SK-N-SH treated with all-trans-retinoic acid at 6 μM for 48 hours (cell line): ENCODE measurements around the gene CPXM2.

Experiments
- ARNTL ChIP-seq: fragments of 450-650 bp; formaldehyde crosslinking; IDR thresholded peaks from 2 replicates; pipeline ENCODE4 v1.5.0; 2020; ENCODE audit warnings: low read depth, mild to moderate bottlenecking, moderate library complexity, borderline replicate concordance
- BACH2 ChIP-seq: fragments of 250-450 bp; sonication (Bioruptor Pico); IDR thresholded peaks from 2 replicates; pipeline ENCODE4 v1.9.0; 2021; ENCODE audit warnings: mild to moderate bottlenecking, borderline replicate concordance
- ESRRG ChIP-seq: fragments of 250-450 bp; sonication (Bioruptor Pico); IDR thresholded peaks from 2 replicates; pipeline ENCODE4 v1.6.1; 2021; ENCODE audit warnings: mild to moderate bottlenecking
- GLIS3 ChIP-seq: fragments of 250-450 bp; sonication (Bioruptor Pico); IDR thresholded peaks from 2 replicates; pipeline ENCODE4 v1.5.0; 2020; ENCODE audit warnings: mild to moderate bottlenecking, moderate library complexity
- PPARA ChIP-seq: fragments of 250-450 bp; sonication (Bioruptor Pico); IDR thresholded peaks from 2 replicates; pipeline ENCODE4 v1.5.0; 2020; ENCODE audit warnings: mild to moderate bottlenecking, borderline replicate concordance
- TCF4 ChIP-seq: fragments of 250-450 bp; sonication (Bioruptor Pico); IDR thresholded peaks from 2 replicates; pipeline ENCODE4 v1.8.0; 2021; ENCODE audit warnings: mild to moderate bottlenecking, moderate library complexity, borderline replicate concordance
- TOX ChIP-seq: fragments of 250-450 bp; sonication (Bioruptor Pico); IDR thresholded peaks from 2 replicates; pipeline ENCODE4 v1.8.0; 2021; ENCODE audit warnings: mild to moderate bottlenecking, moderate library complexity, borderline replicate concordance
- ZC3H10 ChIP-seq: fragments of 250-450 bp; sonication (Bioruptor Pico); IDR thresholded peaks from 2 replicates; pipeline ENCODE4 v1.5.1; 2021; ENCODE audit warnings: mild to moderate bottlenecking, moderate library complexity
- ZFP3 ChIP-seq: fragments of 250-450 bp; sonication (Bioruptor Pico); IDR thresholded peaks from 2 replicates; pipeline ENCODE4 v1.5.0; 2020; ENCODE audit warnings: mild to moderate bottlenecking, moderate library complexity
- ZFP30 ChIP-seq: fragments of 450-650 bp; formaldehyde crosslinking; IDR thresholded peaks from 2 replicates; pipeline ENCODE4 v1.5.0; 2022; ENCODE audit warnings: mild to moderate bottlenecking, moderate library complexity
- ZNF565 ChIP-seq: fragments of 450-650 bp; formaldehyde crosslinking; conservative IDR thresholded peaks from 2 replicates; pipeline ENCODE4 v1.5.0; 2020; ENCODE audit warnings: low read depth, mild to moderate bottlenecking, moderate library complexity
- TF ChIP-seq, protein P1 (sequence below): fragments of 250-450 bp; sonication (Bioruptor Pico); IDR thresholded peaks from 2 replicates; pipeline ENCODE4 v1.8.0; 2020; ENCODE audit warnings: mild to moderate bottlenecking, moderate library complexity, borderline replicate concordance
- TF ChIP-seq, protein P2 (sequence below): fragments of 250-450 bp; sonication (Bioruptor Pico); IDR thresholded peaks from 2 replicates; pipeline ENCODE4 v1.5.1; 2020; ENCODE audit warnings: low read depth, mild to moderate bottlenecking, moderate library complexity
- TF ChIP-seq, protein P3 (sequence below): fragments of 250-450 bp; sonication (Bioruptor Pico); IDR thresholded peaks from 2 replicates; pipeline ENCODE4 v1.5.1; 2021; ENCODE audit warnings: mild to moderate bottlenecking, moderate library complexity

DNA sequence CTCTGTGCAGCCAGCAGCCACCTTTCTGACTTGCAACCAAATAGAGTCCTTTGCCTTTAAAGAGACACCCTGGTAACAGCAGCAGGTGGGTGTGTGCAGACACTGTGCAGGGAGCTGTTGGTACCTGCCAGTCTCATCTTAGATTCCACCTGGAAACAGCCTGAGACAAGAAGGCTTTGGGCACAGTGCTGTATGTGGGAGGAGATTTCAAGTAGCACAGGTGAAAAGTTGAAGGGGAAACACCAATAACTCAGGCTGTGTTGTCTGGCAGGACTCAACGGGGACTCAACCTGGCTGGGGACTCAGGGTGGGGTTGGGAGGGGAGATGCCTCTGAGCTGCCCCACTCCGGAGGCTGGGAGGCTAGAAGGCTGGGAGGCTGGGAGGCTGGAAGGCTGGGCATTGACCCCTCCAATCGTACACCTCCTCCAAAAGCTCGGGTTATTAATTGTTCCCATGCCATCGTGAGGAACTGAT lies 6.7 kb downstream of the CPXM2 start:
- TF ChIP-seq, protein P1, sequence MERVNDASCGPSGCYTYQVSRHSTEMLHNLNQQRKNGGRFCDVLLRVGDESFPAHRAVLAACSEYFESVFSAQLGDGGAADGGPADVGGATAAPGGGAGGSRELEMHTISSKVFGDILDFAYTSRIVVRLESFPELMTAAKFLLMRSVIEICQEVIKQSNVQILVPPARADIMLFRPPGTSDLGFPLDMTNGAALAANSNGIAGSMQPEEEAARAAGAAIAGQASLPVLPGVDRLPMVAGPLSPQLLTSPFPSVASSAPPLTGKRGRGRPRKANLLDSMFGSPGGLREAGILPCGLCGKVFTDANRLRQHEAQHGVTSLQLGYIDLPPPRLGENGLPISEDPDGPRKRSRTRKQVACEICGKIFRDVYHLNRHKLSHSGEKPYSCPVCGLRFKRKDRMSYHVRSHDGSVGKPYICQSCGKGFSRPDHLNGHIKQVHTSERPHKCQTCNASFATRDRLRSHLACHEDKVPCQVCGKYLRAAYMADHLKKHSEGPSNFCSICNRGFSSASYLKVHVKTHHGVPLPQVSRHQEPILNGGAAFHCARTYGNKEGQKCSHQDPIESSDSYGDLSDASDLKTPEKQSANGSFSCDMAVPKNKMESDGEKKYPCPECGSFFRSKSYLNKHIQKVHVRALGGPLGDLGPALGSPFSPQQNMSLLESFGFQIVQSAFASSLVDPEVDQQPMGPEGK (CRISPR knock-in tag): no peak
- no peak for TF ChIP-seq PPARA (CRISPR knock-in tag)
- TF ChIP-seq TOX (CRISPR knock-in tag): no peak
- no peak for TF ChIP-seq ZFP30 (CRISPR knock-in tag)
- TF ChIP-seq, protein P2, sequence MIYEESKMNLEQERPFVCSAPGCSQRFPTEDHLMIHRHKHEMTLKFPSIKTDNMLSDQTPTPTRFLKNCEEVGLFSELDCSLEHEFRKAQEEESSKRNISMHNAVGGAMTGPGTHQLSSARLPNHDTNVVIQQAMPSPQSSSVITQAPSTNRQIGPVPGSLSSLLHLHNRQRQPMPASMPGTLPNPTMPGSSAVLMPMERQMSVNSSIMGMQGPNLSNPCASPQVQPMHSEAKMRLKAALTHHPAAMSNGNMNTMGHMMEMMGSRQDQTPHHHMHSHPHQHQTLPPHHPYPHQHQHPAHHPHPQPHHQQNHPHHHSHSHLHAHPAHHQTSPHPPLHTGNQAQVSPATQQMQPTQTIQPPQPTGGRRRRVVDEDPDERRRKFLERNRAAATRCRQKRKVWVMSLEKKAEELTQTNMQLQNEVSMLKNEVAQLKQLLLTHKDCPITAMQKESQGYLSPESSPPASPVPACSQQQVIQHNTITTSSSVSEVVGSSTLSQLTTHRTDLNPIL (CRISPR knock-in tag): no peak
- TF ChIP-seq ARNTL (CRISPR knock-in tag): no peak
- TF ChIP-seq BACH2 (CRISPR knock-in tag): no peak
- TF ChIP-seq TCF4 (CRISPR knock-in tag): no peak
- no peak for TF ChIP-seq ZNF565 (CRISPR knock-in tag)
- no peak for TF ChIP-seq ESRRG
- no peak for TF ChIP-seq GLIS3
- TF ChIP-seq ZC3H10 (CRISPR knock-in tag): no peak
- TF ChIP-seq, protein P3, sequence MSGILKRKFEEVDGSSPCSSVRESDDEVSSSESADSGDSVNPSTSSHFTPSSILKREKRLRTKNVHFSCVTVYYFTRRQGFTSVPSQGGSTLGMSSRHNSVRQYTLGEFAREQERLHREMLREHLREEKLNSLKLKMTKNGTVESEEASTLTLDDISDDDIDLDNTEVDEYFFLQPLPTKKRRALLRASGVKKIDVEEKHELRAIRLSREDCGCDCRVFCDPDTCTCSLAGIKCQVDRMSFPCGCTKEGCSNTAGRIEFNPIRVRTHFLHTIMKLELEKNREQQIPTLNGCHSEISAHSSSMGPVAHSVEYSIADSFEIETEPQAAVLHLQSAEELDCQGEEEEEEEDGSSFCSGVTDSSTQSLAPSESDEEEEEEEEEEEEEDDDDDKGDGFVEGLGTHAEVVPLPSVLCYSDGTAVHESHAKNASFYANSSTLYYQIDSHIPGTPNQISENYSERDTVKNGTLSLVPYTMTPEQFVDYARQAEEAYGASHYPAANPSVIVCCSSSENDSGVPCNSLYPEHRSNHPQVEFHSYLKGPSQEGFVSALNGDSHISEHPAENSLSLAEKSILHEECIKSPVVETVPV (CRISPR knock-in tag): no peak
- no peak for TF ChIP-seq ZFP3 (CRISPR knock-in tag)
